Psoas muscle (tissue), 8 donors: ENCODE data around the gene UBE2M. TPM values are rescaled to one million over a fixed set of nuclear protein-coding genes. Genes with fewer than 3 reads are reported as not detected.

Source experiments
- ATAC-seq, 4 donors: fragments of 200-7000 bp; cut with Tn5 transposase; one replicate each; pipeline ENCODE4 v1.9.1; 2020; ENCODE audit warnings: moderate library complexity in 3 of 4, mild to moderate bottlenecking in 2 of 4
- DNase-seq, 2 donors: peaks; one replicate each; pipeline ENCODE4 v3.0.0-alpha.2; 2020
- H3K27ac ChIP-seq: fragments of 200-600 bp; one replicate; pipeline ENCODE4 v1.8.0; 2022
- H3K27me3 ChIP-seq, 3 donors: fragments of 200-600 bp in 1 of 3; one replicate each; pipeline versions ENCODE4 v1.6.1 to v1.8.0; 2013 to 2022; ENCODE audit warnings: low read length in 2 of 3, mild to moderate bottlenecking in 2 of 3, moderate library complexity in 1 of 3; ENCODE audit not compliant: insufficient read depth in 3 of 3
- H3K36me3 ChIP-seq, 2 donors: fragments of 200-600 bp in 1 of 2; one replicate each; pipeline versions ENCODE4 v1.6.1 to v1.8.0; 2013 to 2022; ENCODE audit warnings: low read depth in 1 of 2, mild to moderate bottlenecking in 1 of 2, moderate library complexity in 1 of 2; ENCODE audit not compliant: insufficient read depth in 1 of 2
- H3K4me1 ChIP-seq: fragments of 200-600 bp; one replicate; pipeline ENCODE4 v1.8.0; 2022
- H3K4me3 ChIP-seq: fragments of 200-600 bp; one replicate; pipeline ENCODE4 v1.8.0; 2022; ENCODE audit warnings: mild to moderate bottlenecking
- H3K9me3 ChIP-seq: fragments of 200-600 bp; one replicate; pipeline ENCODE4 v1.8.0; 2022
- WGBS, 3 donors: extraction: QIAGEN DNeasy Blood & Tissue Kit; methylation state at CpG; one replicate each; pipeline versions ENCODE4 v1.1.6 to v1.1.7; 2013; 5-methylcytosine and 5-hydroxymethylcytosine counted together
- intact Hi-C, 2 donors: fragments of 100-400 bp; cut with DNase I; formaldehyde crosslinking; loops; one replicate each; pipeline versions ENCODE4 v1.11.0 to v1.14.2; 2022
- polyA plus RNA-seq, 3 donors: library from polyadenylated mRNA; stranded (reverse); fragments of 200-250 nt; gene quantifications; one replicate each; pipeline ENCODE4 v1.2.3, GENCODE V29; 2013
- total RNA-seq, 4 donors: library from RNA; stranded (reverse); fragmentation: NEBNext Ultra II Directional in 2 of 4; extraction: Animal tissue kit (Norgen Biotek cat#: 25700) in 2 of 4; gene quantifications; one replicate each; pipeline versions ENCODE4 v1.2.1 to v1.2.4, GENCODE V29; 2021 to 2023
- TF ChIP-seq, protein P1 (sequence below): fragments of 200-600 bp; IDR thresholded peaks from one replicate; pipeline ENCODE4 v1.8.0; 2022; ENCODE audit warnings: antibody characterized with exemption
- donor health status: healthy with polysubstance abuse.
- donor health status: DM: no; HTN: no; CAD: no; lungs with moderate emphysema.
- donor health status: Bipolar disorder and iron deficiency.
- donor health status: healthy.
- donor health status: DM: yes; HTN: yes; CAD: no.
- donor health status: DM: no; HTN: no; CAD: no.
- donor health status: DM: no; HTN: no; CAD: no.
- donor health status: DM: yes; HTN: yes; CAD: no.

UBE2M gene
- total and polyA plus RNA-seq, 7 donors: 86.8 to 146 (median 144) TPM

- intact Hi-C loops: loop anchor here in 1 of 2 donors (1.0 kb wide), 1 partner anchor 11 kb away; no protein-coding TSS in a partner anchor
- DNase-seq (peak in 1 of 2 donors; percentile 15), ATAC-seq (no peak)
- peaks cover 13% of the 10 kb centered on the region for H3K4me1 ChIP-seq
- H3K9me3 ChIP-seq: no peaks in the 10 kb centered on the region
- H3K27me3 ChIP-seq: no peaks in the 10 kb centered on the region
- H3K4me3 ChIP-seq: no peak overlapping the region
- H3K27ac ChIP-seq: no peak overlapping the region
- 86 to 87% (median 86%) methylated on average over 8 of the region's 8 CpGs for WGBS, 3 donors
- TF ChIP-seq, protein P1, sequence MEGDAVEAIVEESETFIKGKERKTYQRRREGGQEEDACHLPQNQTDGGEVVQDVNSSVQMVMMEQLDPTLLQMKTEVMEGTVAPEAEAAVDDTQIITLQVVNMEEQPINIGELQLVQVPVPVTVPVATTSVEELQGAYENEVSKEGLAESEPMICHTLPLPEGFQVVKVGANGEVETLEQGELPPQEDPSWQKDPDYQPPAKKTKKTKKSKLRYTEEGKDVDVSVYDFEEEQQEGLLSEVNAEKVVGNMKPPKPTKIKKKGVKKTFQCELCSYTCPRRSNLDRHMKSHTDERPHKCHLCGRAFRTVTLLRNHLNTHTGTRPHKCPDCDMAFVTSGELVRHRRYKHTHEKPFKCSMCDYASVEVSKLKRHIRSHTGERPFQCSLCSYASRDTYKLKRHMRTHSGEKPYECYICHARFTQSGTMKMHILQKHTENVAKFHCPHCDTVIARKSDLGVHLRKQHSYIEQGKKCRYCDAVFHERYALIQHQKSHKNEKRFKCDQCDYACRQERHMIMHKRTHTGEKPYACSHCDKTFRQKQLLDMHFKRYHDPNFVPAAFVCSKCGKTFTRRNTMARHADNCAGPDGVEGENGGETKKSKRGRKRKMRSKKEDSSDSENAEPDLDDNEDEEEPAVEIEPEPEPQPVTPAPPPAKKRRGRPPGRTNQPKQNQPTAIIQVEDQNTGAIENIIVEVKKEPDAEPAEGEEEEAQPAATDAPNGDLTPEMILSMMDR: no peak
- peaks cover 2 to 52% of the 10 kb centered on the region in 2 donors for H3K36me3 ChIP-seq
Observed at GRCh38 chr19:58569943-58570670, 11.7 kb upstream of the UBE2M start.

DNA sequence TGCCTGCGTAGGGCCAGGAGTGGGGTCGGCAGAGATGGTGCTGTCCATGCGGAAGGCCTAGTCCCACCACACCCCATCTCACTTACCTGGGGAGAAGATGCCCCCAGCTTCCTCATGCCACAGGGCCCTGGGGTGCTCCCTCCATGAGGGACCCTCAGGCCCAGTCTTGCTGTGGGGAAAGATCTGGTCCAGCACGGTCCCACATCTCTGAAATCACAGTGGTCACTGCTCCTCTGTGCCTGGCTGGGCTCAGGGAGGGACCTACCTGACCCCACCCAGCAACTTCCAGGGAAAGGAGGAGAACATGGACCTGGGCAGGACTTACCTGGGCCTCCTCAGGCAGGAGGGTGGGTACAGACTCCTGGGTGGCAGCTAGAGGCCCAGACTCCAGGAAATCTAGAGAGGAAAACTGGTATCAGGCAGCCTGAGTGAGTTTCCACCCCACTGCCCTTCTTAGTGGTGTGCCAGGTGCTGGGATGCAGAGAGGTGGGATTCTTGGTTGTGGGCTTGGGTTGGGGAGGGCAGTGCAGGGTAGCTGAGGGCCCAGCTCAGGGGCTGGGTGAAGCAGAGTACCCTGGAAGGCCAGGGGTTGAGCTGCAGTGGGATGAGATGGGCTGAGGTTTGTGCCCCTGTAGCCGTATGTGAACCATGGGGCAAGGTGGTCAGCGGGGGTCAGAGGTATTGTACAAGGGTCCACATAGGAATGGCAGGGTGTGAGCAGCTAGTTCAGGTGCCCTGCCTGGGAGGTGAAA, 11.0 kb upstream of the UBE2M start:
- peak in 1 of 2 donors; percentile 8 for DNase-seq
- Histone ChIP-seq H3K27me3 (no peaks in the 10 kb centered on the region), H3K4me3 (no peak overlapping the region), H3K4me1 (peaks cover 10% of the 10 kb centered on the region), H3K27ac (no peak overlapping the region), H3K36me3 (peaks cover 2 to 52% of the 10 kb centered on the region in 2 donors), H3K9me3 (no peaks in the 10 kb centered on the region)
- TF ChIP-seq, protein P1: no peak
- WGBS, 3 donors: 87 to 93% (median 92%) methylated on average over 6 of the region's 6 CpGs
- no peak for ATAC-seq
- intact Hi-C loops: no loop called here

DNA sequence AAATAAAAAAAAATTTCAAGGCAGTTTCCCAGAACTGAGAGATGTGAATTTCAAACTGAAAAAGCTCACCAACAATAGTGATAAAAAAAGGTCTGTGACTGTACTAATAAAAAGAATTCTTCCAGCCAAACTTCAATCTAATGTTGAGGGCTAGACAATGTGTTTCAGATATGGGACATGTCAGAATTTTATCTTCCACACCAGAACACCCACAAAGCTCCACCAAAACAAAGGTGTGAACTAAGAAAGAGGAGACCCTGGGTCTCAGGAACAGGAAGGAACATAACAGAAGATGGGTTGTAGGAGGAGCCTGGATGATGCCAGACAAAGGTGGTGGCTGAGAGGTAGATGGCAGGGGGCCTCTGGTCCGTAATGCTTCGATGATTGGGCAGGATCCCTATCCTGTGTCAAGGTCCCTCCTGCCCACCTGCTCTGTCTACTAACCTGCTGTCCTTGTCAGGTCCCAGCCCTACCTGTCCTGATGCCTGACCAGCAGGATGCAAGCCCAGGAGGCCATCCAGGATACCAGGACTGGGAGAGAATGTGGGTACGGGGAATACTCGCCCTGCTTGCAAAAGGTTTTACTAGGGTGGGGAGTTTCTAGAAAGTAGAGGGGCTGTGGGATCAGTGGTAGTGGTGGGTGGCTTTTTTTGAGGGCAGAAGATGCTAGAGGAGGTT, 10.2 kb upstream of the UBE2M start:
- DNase-seq (peak in 1 of 2 donors; percentile 9), ATAC-seq (no peak)
- no peaks in the 10 kb centered on the region for H3K9me3 ChIP-seq
- peaks cover 8% of the 10 kb centered on the region for H3K4me1 ChIP-seq
- TF ChIP-seq, protein P1: no peak
- no peak overlapping the region for H3K27ac ChIP-seq
- intact Hi-C loops: no loop called here
- H3K36me3 ChIP-seq: peaks cover 2 to 52% of the 10 kb centered on the region in 2 donors
- 91 to 99% (median 98%) methylated on average over 4 of the region's 4 CpGs for WGBS, 3 donors
- H3K27me3 ChIP-seq: no peaks in the 10 kb centered on the region
- H3K4me3 ChIP-seq: no peak overlapping the region

DNA sequence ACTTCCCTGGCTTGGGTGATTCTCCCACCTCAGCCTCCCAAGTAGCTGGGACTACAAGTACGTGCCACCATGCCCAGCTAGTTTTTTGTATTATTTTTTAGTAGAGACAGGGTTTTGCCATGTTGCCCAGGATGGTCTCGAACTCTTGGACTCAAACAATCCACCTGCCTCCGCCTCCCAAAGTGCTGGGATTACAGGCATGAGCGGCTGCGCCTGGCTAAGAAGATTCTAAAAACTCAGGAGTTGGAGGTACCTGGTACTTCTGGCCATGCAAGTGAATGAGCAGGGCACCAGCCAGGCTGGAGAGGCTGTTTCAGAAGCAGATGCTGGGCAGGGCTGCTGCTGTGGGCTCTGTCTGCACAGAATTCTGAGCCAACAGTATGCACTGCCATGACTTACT, 8.6 kb upstream of the UBE2M start:
- intact Hi-C loops: no loop called here
- Histone ChIP-seq H3K9me3 (no peaks in the 10 kb centered on the region), H3K27ac (no peak overlapping the region), H3K27me3 (no peaks in the 10 kb centered on the region), H3K36me3 (peaks cover 2 to 52% of the 10 kb centered on the region in 2 donors), H3K4me3 (no peak overlapping the region), H3K4me1 (peaks cover 19% of the 10 kb centered on the region)
- ATAC-seq (no peak), DNase-seq (no peak)
- 95% methylated on average over 5 of the region's 5 CpGs for WGBS, 3 donors
- TF ChIP-seq, protein P1: no peak
